NCI-H1694 (cell line): ENCODE results near the gene PRKCH.

Source experiments
- DNase-seq: peaks from one replicate; lab custom pipeline; 2025; lab: John Stamatoyannopoulos, UW

The PRKCH gene

DNA sequence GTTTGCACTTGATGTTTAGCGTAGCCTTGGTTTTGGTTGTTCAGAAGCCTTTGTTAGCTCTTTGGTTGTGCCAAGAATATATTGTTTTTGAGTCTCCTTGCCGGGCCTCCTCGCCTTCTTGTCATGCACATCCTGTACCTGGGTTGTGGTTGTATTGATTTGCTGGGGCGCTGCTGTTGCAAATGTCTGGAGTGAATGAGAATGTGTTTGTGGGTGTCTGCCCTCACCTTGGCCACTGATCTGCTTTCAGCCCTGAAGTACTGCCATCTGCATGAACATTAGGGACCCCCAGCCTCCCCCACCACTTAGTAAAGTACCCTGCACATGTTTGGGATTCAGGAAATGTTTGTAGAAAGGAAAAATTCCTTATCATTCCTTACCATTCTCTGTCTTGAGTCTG lies 16.5 kb downstream of the PRKCH start:
- DNase-seq = no peak

DNA sequence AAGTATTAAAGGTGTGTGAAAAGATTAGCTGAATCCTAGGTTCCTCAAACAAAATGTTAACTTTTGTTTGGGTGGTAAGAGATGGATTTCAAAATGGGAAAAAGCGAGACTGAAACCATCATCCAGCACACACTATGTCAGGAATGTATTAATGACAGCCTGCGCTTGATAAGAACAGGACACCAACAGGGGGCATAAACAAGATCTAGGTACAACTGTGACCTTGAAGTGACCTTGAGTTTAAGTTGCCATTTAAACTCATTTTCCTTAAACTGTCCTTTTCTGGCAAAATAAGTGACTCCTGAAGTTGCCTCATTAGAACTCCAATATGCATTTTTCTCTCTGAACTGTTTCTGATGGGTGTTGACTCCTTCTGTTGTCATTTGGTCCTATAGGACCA lies 17.1 kb downstream of the PRKCH start:
- DNase-seq = no peak

DNA sequence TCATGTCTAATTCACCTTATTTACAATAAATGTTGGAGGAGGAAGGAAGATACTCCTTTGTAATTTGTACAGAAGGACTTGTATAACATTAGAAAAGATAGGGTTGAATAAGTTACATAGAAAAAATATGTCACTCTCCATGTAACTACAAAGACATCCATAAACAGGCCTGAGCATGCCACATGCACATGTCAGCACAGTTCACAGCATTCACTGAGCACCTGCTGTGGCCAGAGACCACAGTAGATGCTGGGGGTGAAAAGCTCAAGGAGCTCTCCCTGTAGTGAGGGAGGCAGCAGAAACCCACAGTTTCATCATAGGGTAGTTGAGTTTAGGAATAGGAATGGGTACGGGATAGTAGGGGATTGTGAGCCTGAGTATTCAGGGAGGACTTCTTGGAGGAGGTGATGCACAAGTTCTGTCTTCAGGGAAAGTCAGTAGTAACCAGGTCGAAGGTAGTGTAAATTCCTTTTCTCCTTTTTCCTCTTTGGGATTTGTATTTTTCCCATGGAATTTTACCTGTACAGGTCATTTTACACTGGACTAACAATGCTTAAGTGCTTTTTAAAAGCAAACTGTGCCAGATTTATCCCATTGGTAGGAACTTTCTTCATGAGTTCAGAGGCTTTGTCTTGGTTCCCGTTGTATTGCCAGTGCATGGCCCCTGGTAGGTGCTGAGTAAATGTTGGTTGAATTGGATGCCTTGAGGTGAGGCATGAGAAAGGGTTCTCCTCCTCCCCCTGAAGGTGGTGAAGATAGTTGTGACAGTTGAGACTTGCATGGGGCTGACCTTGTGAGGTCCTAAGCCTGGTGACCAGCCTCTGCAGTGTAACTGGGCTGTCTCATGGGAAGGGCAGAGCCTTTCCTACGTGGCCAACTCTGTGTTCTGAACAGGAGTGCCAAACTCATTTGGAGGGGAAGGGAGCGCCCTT lies 20.2 kb downstream of the PRKCH start:
- DNase-seq = no peak

DNA sequence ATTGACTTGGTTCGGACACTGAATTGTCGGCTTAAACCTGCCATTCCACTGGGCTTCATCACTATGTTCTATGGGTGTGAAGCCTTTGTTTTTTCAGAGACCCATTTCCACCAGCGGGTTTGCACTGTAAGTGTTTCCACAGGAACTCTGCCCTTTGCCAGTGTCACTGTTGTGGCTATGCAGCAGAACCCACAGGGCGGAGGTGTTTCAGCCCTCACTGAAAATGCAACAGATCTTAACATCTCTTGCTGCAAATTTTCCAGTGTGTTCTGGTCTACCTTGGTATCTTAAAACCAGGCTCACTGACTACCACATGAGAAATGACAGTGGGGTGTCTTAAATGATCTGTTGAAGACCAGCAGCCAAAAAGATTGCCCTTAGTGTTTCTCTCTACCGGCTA lies 21.1 kb downstream of the PRKCH start:
- no peak for DNase-seq

DNA sequence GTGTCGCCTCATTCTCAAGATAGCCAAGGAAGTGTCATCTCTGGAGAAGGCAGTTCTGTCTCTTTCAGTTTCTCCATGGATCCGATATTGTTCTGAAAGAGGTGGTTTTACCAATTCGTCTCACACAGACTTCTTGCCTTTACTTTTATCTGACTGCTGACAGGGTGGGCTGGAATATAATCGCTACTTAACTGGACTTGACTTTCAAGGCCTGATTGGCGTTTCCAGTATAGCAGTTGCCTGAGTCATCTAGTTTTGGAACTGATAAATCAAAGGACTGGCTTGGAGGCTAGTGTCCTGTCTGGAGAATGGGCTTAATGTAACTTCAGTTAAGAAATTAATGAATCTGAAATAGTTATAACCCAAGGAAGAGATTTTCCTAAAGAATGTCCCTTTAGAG lies 21.6 kb downstream of the PRKCH start:
- DNase-seq = no peak

DNA sequence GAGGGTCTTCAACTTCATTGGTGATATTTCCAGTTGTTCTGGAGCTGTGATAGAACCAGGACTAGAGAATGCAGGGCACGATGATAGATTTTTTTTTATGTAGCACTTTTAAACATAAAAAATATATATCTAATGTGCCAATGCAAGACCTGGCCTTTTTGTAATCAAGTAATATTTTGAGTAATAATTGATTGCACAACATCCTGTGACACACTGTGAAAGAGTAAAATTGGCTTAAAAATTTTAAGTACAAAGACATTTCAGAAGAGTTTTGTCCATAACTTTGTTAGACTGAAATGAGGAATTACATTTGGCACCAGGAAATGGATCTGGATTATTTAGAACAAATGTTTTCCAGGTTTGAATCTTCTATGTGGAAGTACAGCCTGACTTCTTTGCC lies 22.1 kb downstream of the PRKCH start:
- DNase-seq = no peak

DNA sequence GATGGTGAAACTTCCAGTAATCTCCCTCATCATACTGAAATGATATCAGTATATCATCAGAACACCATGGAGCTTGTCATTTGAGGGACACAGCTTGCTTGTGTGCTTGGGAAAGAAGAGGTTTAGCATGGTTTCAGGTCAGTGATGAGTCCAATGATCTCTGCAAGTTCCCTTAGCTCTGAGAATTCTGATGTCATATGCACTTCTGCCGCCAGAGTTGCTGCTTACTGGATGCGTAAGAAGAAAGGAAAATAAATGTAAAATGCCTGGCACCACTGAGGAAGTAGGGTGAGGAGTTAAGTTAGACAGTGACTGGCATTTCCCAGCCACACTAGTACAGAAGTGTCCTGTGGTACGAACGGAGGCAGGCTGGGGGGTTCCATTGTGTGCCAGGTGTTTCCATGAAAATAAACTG lies 22.6 kb downstream of the PRKCH start:
- DNase-seq = no peak

DNA sequence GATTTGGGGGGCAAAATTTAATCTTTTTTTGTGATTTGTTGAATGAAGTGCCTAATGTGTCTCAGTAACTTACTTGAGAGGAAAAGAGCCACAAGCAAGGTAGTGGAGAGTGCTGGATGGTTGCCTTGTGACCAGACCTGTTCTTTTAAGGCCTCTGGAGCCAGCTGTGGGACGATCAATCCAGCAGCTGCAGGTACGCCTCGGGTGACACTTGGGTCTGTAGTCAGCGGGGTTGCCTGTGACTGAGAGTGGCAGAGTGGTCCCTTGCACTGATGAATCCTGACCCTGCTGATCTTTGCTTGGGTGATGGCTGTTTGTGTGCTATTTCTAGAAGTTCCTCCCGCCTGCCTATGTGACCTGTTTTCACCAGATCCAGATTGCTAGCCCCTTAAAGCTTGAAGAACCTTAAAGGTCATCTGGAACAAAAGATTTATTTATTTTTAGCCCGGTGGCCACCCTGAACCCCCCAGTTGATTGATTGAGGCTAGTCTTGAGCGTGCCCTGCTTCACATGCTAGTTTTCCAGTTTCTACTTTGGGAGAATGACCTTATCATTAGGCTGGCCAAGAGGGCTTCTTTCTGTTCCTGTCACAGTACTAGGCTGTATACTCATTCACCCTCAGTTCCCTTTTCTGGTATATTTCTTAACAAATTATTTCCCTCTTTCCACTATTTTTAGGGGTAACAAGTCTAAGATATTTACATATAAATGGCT lies 23.2 kb downstream of the PRKCH start:
- DNase-seq = no peak

DNA sequence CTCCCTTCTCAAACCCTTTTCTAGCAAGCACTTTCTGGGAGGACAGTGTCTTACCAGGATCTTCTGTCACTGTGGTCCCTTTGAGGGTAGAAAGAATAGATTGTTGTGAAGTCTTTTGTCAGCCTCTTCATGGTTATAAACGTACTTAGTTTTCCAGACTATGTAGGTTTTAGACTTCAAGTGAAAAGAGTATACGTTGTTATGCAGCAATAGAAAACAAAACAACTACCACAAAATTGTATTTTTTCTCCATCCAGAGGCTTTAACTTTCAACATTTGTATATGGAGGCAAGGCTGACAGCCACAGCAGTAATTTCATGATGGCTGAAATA lies 23.7 kb downstream of the PRKCH start:
- DNase-seq = no peak

DNA sequence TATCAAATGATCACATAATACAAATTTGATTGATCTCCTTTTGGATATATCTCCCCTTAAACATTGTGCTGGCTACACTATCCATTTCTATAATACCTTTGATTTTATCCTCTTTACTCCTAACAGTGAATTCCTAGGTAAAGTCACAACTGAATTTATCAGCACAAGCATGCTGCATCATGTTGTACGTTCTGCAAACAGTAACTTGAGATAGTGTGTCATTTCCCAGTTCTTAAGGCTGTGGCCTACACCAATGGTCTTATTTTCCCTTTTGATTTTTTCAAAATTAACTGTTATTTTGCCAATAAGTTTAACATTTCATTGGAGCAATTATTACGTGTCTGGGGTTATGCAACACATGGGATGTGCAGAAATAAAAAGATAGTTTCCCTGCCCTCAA lies 24.8 kb downstream of the PRKCH start:
- no peak for DNase-seq

DNA sequence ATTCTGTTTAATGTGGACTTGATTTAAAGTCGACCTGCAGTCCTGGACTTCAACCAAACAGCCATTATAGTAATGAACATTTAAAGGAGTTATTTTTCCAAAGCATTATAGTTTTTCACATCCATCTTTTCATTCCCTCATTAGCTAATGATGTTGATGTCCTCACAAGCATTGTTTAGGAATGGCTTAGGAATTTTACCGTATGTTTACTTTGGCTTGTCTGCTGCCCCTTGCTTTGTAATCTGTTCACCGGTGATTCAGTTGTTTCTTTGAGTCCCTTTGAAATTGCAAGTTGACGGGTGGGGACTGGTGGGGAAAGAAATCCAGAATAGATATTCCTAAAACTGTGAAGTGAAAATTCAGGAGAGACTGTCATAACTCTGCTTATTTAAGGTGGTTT lies 25.4 kb downstream of the PRKCH start:
- no peak for DNase-seq

DNA sequence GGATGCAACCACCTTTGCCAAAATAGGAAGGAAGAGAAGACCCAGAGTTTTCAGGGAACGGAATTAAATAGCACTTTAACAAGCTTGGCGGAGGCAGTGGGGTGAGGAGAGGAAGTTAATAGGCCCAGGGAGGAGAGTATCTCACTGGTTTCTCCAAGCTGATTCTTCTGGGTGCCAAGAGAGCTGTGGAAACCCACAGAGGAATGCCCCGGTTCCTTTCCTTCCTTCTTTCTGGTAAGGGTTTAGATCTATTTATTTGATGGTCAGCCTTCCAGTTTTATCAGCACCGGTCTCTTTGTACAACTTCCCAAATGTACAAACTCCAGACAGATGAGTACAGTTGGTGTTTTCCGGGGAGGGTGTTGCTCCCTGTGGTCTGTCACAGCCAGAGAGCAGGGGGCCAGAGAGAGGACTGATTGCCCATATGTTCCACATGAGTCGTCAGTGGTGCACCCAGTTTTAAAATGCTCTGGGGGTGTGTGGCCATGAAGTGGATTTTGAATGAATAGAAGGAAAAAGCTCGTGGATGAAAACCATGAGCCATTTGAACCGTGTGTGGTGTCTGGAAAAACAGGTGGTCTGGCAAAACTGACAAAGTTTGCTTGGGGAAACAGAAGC lies 26.6 kb downstream of the PRKCH start:
- DNase-seq = no peak

DNA sequence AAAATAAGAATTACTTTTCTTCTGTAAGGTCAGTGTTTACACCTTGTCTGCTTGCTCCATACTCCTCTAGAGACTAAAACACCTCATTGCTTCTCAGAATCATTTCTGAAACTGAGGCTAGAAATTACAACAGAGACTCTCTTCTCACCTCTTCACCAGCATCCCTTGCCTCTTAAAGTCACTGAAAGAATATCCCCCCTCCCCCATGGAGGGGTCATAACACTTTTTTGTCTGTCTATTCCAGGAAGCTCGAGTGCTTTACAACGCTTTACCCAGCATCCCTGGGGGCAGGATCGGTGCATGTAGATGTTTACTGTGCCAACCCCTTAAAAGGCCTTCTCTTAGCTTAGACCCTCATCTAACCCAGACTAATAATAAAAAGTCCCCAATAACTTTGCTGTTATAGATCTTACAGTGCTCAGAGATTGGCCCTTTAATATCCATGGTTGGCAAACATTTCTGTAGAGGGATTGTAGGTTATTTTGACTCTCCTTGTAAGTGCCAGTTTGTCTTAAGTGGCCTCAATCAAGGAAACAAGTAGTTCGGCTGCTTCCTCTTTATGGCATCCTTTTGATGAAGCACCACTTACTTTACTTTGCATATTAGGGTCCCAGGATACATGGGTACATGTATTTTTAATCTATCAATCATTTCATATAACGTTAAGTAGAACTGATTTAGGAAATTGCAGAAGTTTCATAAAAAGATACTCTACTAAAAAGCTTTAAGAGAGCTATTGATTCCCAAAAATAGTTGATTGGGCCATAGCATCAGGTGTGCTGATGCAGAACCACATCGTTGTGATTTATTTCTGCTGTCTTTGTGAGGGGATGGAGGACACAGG lies 29.3 kb downstream of the PRKCH start:
- DNase-seq = no peak

DNA sequence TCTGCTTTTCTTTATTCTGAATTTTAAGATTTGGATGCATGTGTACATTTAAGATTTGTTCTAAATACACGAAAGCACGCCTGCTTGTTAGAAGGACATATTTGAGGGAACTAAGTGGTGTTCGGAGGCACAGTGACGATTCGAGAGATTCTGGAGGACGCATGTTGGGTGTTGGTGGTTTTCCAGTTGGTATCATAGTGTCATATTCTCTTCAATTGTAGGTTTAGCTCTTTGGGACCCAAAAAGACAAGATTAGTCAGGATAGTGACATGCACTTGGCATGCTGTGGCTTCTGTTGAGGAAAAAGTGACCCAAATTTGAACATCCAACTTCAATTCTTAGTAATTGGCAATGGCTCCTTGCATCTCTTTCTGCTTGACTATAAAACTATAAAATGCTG lies 30.1 kb downstream of the PRKCH start:
- DNase-seq = no peak

DNA sequence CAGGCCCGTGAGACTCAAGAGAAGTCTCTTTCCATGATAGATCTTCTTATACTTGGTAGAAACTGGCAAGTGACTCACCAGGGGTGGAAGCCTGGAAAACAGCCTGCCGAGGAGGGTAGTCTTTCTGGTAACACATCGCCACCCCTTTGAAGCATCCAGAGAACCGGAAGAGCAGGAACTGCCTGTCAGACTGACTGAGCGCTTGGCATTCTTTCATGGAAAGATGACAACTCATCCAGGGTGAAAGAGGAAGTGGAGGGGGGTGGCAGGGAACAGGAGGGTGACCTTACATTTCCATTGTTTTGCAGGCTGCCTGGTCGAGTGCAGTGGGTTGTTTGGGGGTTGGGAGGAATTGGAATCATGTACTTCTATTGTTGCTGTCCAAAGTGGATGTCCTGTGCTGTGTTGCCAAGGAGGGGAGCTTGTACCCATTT lies 34.5 kb downstream of the PRKCH start:
- no peak for DNase-seq

DNA sequence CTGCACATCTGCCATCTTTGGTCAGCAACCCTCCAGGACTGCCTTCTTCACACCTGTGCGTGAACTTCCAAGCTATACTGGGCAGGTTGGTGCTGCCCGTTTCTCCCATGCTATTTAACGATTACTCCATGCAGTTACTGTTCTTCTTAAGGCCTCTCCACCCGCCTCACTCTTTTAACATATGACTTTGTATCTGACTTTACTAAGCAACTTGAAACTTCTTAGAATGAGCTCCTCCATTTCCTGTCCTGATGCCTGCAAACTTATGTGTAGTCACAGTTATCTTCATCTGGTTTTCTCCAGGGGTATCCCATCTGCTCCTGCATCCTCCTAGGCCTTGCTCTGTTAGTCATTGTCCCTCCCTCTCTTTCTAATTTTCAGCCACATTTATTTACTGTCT lies 35.7 kb downstream of the PRKCH start:
- no peak for DNase-seq

DNA sequence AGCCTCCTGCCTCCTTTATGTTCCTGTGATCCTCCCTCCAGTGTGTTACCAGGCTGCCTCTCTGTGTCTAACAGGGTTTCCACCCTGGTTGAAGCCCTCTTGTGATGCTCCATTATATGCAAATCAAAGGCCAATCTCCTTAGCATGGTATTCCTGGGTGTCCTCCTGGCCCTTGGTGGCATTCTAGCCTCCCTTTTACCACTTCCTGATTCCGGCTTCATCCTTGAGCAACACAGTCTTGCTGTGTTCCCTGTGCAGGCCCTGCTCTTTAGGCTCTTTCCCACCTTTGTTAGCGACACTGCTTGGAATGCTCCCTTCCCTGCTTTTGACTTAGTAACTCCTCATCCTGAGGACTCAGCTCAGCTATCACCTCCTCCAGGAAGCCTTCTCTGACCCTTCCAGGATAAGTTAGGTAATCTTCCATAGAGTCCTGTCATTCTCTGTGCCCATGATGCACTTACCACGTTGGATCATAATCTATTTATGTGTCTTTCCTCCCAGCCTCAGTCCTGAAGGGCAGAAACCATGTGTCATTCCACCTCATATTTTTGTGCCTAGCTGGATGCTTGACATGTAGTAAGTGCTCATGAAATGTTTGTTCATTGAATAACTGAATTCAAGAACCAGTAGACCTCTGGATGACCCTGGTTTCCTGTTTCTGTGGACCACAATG lies 37.3 kb downstream of the PRKCH start:
- no peak for DNase-seq

DNA sequence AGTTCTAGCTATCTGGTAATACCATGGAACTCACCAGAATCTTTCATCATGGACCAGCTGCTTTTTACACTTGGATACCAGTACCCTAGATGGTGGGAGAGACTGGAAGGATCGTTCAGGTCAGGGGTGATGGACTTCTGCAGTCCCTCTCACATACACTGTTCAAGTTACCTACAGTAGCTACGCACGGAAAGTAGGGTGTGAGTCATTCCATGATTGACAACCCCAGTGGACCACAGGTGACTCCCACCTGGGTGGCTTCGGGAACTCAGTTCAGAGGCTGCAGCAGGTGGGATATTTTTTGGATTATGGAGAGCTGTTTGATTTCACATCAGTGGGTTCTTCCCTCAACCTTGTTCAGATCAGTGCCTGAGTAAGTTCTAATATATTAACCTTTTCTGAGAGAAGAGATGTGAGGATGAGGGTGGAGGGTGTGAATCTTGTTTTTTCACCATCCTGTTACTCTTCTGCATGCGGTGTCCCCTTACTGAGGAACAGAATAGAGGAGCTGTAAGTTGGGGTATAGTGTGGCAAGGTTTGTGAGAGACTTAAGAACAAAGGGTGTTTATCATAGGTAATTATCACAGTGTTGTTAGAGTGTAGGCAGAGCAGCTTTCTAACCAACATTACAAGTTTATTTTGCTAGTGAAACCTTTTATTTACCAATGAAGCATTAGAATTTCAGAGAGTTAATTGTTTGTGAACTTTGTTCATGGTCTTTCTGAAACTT lies 39.6 kb downstream of the PRKCH start:
- DNase-seq = no peak

DNA sequence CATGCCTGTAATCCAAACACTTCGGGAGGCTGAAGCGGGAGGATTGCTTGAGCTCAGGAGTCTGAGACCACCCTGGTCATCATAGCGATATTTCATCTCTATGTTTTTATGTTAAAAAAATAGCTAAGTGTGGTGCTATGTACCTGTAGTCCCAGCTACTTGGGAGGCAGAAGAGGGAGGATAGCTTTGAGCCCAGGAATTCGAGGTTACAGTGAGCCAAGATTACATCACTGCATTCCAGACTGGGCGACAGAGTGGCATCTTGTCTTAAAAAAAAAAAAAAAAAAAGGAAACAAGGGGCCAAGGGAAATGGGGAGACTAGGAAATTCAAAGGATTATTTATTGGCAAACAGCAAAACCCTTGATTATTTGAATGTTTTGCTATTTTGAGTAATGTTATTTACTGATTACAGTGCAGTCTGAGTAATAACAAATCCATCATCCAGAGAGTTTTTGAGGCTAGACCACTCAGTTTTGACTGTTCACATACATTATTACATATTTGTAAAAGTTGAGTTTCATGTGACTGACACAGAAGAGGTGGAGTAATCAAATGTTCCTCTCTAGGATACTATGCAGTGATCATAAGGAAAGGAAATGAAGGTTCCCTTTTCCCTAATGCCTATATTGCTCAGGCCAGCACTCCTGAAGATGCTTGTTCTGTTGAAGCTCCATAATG lies 40.8 kb downstream of the PRKCH start:
- no peak for DNase-seq

DNA sequence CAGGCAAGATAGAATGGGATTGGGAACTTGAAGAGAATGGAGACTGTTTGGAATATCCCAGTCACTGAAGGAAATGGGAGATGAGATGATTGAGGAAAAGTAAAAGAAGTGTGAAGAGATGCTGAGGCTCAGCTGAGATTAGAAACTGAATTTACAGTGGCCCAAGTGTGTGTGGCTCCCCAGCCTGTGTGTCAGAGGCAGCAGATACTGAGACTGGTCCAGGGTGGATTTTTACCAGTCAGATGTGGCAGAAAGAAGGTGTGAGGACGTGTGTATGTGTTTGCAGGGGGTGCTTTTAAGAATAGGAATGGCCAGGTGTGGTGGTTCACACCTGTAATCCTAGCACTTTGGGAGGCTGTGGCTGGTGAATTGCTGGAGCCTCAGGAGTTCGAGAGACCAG lies 42.9 kb downstream of the PRKCH start:
- no peak for DNase-seq
